GM15510 (cell line): ENCODE data around the gene PIK3R4.

Source experiments
- POLR2A ChIP-seq: IDR thresholded peaks from 3 replicates; pipeline ENCODE4 v1.6.1; 2011; ENCODE audit warnings: borderline replicate concordance; ENCODE audit not compliant: insufficient read length; ENCODE audit errors: extremely low read depth

Gene PIK3R4

GRCh38 chr3:130746246-130747039 lies at the start of gene PIK3R4:
TSS of gene PIK3R4 (minus strand) at chr3:130746829. CDS start at chr3:130745218, 1,611 bp downstream.
- peak; percentile 76 for TF ChIP-seq POLR2A

DNA sequence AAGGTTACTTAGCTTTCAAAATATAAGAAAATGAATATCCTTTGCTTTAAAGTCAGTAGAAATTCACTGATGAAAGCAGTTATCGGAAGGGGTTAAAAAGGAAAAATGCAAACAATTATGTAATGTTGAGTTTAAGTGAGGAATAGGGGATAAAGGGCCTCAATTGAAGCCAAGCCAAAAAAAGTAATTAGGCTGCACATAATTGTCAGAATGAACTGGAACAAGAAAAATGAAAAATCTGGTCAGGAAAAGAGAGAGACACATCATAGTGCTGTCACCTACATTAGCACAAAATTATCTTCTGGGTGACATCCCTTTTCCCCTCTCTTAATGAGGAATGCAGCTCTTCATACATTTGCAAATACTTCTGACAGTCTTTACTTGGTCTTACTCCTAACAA lies 48.8 kb upstream of the PIK3R4 start:
- TF ChIP-seq POLR2A: no peak

- no peak for TF ChIP-seq POLR2A
These were observed 45.6 kb upstream of the PIK3R4 start for GRCh38 chr3:130792246-130792645.

DNA sequence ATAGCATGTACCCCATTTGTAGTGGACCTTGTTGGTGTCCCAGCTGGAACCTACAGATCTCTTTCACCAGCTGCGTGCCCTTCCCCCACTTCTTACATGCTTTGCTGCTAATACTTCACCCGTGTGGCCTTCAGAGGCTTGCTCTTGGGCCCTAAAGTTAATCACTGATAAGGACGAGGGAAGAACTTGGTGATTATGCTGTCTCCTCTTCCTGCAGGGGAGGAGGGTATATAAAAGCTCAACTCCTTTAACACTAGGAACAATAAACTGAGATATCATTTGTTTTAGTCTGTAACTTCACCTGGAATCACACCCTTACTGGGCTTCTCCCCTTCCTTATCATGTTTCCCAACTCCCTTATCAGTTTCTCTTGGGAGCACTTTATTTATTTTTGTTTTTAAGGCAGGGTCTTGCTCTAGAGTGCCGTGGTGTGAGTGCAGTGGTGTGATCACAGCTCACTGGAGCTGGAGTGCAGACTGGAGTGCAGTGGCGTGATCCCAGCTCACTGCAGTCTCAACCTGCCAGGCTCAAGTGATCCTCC lies 43.2 kb upstream of the PIK3R4 start:
- TF ChIP-seq POLR2A: no peak

GRCh38 chr3:130787422-130788068 lies 40.9 kb upstream of the PIK3R4 start:
- TF ChIP-seq POLR2A: no peak

DNA sequence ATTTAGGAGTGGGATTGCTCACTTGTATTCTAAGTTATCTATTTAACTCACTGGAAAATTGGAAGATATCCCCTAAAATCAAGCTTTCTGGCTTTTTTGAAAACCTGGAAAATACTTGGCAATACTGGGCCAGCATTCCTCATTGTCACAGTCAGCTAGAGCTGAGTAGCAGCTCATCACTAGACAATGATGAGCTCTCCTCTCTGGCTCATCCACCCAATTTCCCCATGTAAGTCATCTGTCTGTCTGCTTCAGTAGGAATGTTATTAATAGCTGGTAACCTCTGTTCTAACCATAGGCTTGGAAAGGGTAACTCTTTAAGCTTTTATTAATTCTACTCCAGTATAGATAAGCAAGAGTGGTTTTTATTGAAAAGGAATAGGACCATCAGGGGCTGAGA lies 39.7 kb upstream of the PIK3R4 start:
- TF ChIP-seq POLR2A: no peak

DNA sequence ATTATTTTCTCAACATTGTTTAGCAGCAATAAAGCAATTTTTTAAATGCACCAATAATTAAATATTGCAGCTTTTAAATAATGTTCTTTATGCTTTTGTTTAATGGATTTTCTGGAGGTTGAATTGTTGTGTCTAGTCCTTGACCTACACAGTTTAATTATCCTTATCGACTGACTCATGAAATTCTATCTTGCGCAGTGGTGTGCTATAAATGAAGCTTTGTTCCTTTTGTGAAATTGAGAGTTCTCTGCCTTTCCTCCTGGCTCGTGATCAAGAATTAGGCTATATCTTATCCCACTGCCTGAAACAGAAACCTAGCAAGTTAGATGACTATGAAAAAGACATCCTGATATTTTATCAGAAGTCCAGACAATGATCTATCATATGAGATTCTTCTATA lies 37.0 kb upstream of the PIK3R4 start:
- no peak for TF ChIP-seq POLR2A

GRCh38 chr3:130779486-130779885 lies 32.9 kb upstream of the PIK3R4 start:
- TF ChIP-seq POLR2A: no peak

- TF ChIP-seq POLR2A: no peak
These were observed 32.4 kb upstream of the PIK3R4 start for GRCh38 chr3:130779031-130779430.

DNA sequence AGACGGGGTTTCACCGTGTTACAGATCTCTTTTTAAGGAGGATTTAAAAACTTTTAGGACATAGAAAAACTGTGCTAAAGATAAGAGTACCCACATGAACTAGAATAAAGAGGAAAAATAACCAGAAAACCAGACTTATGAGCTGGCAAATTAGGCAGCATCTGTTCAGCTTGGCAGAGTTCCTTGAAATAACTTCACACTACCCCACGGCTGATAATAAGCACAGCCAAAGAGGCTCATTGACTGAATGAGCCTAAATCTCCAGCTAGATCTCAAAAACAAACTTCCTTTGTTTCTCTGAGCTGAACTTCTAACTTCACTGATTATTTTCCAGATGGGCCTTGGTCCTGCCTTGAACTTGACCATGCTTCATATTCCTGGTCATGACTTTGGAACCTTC lies 26.7 kb upstream of the PIK3R4 start:
- no peak for TF ChIP-seq POLR2A

GRCh38 chr3:130772129-130772528 lies 25.5 kb upstream of the PIK3R4 start:
- TF ChIP-seq POLR2A: no peak

DNA sequence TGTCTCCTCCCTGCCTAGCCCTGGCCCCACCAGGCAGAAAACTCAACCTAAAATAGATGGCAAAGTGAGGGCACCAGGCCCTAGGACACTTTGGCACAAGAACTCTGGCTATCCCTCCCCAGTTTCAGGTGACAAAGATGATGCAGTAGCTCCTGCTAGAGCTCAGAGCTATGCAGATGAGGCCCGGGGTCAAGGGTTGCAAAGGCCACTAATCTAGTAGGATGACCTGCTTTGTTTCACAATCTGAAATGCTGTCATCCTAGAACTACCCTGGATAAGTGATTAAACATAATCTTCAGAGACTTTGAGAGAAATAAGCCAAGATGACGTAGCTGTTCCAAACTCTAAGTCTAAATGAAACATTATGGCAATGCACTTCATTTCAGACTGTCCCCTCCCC lies 24.0 kb upstream of the PIK3R4 start:
- no peak for TF ChIP-seq POLR2A

DNA sequence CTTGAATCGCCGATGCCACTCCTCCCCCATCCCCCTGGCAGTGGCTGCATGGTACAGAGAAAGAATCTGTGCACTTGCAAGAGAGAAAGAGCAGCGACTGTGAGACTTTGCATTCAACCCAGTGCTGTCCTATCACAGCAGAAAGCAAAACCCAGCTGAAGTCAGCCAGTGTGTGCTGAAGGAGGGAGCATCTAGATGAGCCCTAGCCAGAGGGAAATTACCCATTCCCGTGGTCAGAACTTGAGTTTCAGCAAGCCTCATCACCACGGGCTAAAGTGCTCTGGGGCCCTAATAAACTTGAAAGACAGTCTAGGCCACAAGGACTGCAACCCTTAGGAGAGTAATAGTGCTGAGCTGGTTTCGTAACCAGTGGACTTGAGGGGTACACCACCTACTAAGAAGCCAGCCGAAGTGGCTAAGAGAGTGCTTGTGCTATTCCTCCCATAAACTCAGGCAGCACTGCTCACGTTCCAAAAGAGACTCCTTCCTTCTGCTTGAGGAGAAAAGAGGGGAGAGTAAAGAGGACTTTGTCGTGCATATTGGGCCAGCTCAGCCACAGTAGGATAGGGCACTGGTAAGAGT lies 15.2 kb upstream of the PIK3R4 start:
- no peak for TF ChIP-seq POLR2A

GRCh38 chr3:130760922-130761321 lies 14.3 kb upstream of the PIK3R4 start:
- TF ChIP-seq POLR2A: no peak

- no peak for TF ChIP-seq POLR2A
These were observed 13.2 kb upstream of the PIK3R4 start for GRCh38 chr3:130759692-130760338.

DNA sequence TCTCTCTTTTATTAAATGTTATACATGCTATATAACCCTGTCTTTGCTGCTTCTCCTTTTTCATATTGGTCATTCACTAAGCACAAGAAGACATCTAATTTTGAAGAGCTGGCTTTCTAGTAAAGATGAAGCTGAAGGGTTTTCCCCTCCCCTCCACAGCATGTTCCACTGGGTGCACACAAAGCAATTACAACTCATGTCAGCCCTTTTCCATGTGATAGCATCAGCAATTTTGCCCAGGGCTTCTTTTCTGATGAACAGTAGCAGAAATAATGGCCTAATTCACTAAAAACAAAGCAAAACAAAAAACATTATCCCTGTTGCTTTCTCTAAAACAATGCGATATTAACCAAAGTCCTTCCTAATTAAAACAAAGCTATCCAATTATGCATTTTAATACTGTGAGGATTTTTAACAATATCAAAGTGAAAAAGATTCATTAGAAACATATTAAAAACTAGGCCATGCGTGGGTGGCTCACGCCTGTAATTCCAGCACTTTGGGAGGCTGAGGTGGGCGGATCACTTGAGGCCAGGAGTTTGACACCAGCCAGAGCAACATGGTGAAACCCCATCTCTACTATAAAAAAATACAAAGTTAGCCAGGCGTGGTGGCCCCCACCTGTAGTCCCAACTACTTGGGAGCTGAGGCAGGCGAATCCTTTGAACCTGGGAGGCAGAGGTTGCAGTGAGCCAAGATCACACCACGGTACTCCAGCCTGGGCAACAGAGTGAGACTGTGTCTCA lies 12.2 kb upstream of the PIK3R4 start:
- no peak for TF ChIP-seq POLR2A
